Measurements from ENCODE around the gene VARS2.

VARS2 gene

DNA sequence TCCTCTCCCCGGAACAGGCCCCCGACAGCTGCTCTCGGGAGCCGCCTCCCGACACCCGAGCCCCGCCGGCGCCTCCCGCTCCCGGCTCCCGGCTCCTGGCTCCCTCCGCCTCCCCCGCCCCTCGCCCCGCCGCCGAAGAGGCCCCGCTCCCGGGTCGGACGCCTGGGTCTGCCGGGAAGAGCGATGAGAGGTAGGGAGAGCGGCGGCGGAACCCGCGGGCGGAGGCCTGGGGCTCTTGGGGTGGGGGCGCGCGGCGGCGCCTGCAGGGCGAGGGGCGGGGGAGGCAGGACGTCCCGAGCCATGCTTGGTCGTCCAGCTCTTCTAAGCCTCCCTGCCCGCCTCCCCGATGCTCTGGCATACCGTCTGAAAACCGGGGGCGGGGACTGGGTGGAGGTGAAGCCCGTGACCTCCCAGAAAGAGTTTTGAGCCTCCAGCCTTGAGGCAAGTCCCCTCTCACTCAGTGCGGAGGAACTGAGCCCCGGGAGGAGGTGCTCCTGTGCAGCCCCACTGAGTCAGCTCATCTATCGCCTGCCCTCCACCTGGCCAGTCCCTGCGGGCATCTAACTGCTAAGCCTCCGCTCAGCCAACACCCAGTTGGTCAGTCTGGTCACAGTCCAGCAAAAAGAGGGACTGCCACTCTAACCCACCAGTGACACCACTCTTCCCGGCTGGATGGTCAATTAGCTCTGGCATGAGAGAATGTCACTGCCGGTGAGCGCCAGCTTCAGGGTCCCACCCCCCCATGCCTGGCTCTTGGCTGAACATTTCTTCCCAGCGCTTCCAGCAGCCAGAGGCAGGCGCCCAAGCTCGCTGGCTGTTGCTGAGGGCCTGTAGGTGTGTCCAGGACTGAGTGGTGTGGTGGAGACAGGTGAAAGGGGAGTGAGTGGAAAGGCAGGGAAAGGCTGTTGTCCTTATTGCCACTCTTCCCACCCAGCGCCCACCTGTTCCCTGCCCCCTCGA is 29.2 kb upstream of the VARS2 start (continued):
- TF ChIP-seq ZNF184 (tag by site-specific recombination; IDR thresholded peaks at IDR 0.05) (no peak), ZNF112 (tag by site-specific recombination; IDR thresholded peaks at IDR 0.05) (no peak), ZFP3 (tag by site-specific recombination; IDR thresholded peaks at IDR 0.05; ENCODE audit: low read depth) (no peak), ZBTB20 (tag by site-specific recombination; IDR thresholded peaks at IDR 0.05) (no peak), ZFHX2 (tag by site-specific recombination; conservative IDR thresholded peaks at IDR 0.05) (peak; percentile 53), ZNF792 (tag by site-specific recombination; IDR thresholded peaks at IDR 0.05) (no peak), HOXA7 (CRISPR knock-in tag; IDR thresholded peaks at IDR 0.05; ENCODE audit: borderline replicate concordance) (no peak), ZNF416 (tag by site-specific recombination; IDR thresholded peaks at IDR 0.05) (no peak), KLF8 (tag by site-specific recombination; IDR thresholded peaks at IDR 0.05) (no peak), ZNF626 (tag by site-specific recombination; IDR thresholded peaks at IDR 0.05) (no peak), ZNF335 (tag by site-specific recombination; conservative IDR thresholded peaks at IDR 0.05) (peak; percentile 64), ZNF157 (tag by site-specific recombination; IDR thresholded peaks at IDR 0.05) (no peak), ZSCAN30 (tag by site-specific recombination; IDR thresholded peaks at IDR 0.05) (peak; percentile 26; the same call in 1 of the 2 replicates), ZNF302 (tag by site-specific recombination; IDR thresholded peaks at IDR 0.05; ENCODE audit: low read depth) (no peak), RBAK (tag by site-specific recombination; IDR thresholded peaks at IDR 0.05) (no peak), KLF16 (tag by site-specific recombination; IDR thresholded peaks at IDR 0.05) (no peak), ZNF138 (tag by site-specific recombination; IDR thresholded peaks at IDR 0.05; ENCODE audit: borderline replicate concordance) (no peak), FEZF1 (tag by site-specific recombination; IDR thresholded peaks at IDR 0.05) (no peak), GLIS2 (tag by site-specific recombination; IDR thresholded peaks at IDR 0.05) (peak; percentile 75), SP3 (tag by site-specific recombination; IDR thresholded peaks at IDR 0.05) (peak; percentile 37; the same call in 1 of the 2 replicates), SP7 (tag by site-specific recombination; IDR thresholded peaks at IDR 0.05) (peak; percentile 45), ZNF777 (tag by site-specific recombination; IDR thresholded peaks at IDR 0.05; ENCODE audit: borderline replicate concordance) (no peak), ZNF175 (tag by site-specific recombination; IDR thresholded peaks at IDR 0.05) (no peak), ZIC2 (tag by site-specific recombination; IDR thresholded peaks at IDR 0.05) (no peak; the same call in 1 of the 2 replicates), ZNF433 (tag by site-specific recombination; IDR thresholded peaks at IDR 0.05; ENCODE audit: low read depth) (no peak), PRDM1 (tag by site-specific recombination; IDR thresholded peaks at IDR 0.05) (peak; percentile 56; the same call in 1 of the 2 replicates), ZBTB21 (tag by site-specific recombination; IDR thresholded peaks at IDR 0.05) (no peak), SP2 (tag by site-specific recombination; IDR thresholded peaks at IDR 0.05) (0 out of 2 replicates have a peak, but pooled peaks have one; percentile 2), ZNF624 (tag by site-specific recombination; IDR thresholded peaks at IDR 0.05) (no peak), YY1 (tag by site-specific recombination; IDR thresholded peaks at IDR 0.05) (no peak), ZNF664 (tag by site-specific recombination; IDR thresholded peaks at IDR 0.05) (no peak), ZNF654 (tag by site-specific recombination; IDR thresholded peaks at IDR 0.05; ENCODE audit: low read depth) (no peak)
- TF ChIP-seq, protein P1, sequence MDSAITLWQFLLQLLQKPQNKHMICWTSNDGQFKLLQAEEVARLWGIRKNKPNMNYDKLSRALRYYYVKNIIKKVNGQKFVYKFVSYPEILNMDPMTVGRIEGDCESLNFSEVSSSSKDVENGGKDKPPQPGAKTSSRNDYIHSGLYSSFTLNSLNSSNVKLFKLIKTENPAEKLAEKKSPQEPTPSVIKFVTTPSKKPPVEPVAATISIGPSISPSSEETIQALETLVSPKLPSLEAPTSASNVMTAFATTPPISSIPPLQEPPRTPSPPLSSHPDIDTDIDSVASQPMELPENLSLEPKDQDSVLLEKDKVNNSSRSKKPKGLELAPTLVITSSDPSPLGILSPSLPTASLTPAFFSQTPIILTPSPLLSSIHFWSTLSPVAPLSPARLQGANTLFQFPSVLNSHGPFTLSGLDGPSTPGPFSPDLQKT (IDR thresholded peaks at IDR 0.05; ENCODE audit: borderline replicate concordance, low read depth, low read length) = no peak
- TF ChIP-seq, protein P2, sequence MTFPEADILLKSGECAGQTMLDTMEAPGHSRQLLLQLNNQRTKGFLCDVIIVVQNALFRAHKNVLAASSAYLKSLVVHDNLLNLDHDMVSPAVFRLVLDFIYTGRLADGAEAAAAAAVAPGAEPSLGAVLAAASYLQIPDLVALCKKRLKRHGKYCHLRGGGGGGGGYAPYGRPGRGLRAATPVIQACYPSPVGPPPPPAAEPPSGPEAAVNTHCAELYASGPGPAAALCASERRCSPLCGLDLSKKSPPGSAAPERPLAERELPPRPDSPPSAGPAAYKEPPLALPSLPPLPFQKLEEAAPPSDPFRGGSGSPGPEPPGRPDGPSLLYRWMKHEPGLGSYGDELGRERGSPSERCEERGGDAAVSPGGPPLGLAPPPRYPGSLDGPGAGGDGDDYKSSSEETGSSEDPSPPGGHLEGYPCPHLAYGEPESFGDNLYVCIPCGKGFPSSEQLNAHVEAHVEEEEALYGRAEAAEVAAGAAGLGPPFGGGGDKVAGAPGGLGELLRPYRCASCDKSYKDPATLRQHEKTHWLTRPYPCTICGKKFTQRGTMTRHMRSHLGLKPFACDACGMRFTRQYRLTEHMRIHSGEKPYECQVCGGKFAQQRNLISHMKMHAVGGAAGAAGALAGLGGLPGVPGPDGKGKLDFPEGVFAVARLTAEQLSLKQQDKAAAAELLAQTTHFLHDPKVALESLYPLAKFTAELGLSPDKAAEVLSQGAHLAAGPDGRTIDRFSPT (tag by site-specific recombination; IDR thresholded peaks at IDR 0.05) = peak; percentile 67
- TF ChIP-seq, protein P3, sequence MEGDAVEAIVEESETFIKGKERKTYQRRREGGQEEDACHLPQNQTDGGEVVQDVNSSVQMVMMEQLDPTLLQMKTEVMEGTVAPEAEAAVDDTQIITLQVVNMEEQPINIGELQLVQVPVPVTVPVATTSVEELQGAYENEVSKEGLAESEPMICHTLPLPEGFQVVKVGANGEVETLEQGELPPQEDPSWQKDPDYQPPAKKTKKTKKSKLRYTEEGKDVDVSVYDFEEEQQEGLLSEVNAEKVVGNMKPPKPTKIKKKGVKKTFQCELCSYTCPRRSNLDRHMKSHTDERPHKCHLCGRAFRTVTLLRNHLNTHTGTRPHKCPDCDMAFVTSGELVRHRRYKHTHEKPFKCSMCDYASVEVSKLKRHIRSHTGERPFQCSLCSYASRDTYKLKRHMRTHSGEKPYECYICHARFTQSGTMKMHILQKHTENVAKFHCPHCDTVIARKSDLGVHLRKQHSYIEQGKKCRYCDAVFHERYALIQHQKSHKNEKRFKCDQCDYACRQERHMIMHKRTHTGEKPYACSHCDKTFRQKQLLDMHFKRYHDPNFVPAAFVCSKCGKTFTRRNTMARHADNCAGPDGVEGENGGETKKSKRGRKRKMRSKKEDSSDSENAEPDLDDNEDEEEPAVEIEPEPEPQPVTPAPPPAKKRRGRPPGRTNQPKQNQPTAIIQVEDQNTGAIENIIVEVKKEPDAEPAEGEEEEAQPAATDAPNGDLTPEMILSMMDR (tag by site-specific recombination; IDR thresholded peaks at IDR 0.05) = peak; percentile 41; the same call in 1 of the 2 replicates
- TF ChIP-seq, protein P4, sequence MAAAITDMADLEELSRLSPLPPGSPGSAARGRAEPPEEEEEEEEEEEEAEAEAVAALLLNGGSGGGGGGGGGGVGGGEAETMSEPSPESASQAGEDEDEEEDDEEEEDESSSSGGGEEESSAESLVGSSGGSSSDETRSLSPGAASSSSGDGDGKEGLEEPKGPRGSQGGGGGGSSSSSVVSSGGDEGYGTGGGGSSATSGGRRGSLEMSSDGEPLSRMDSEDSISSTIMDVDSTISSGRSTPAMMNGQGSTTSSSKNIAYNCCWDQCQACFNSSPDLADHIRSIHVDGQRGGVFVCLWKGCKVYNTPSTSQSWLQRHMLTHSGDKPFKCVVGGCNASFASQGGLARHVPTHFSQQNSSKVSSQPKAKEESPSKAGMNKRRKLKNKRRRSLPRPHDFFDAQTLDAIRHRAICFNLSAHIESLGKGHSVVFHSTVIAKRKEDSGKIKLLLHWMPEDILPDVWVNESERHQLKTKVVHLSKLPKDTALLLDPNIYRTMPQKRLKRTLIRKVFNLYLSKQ (tag by site-specific recombination; IDR thresholded peaks at IDR 0.05; ENCODE audit: borderline replicate concordance) = no peak
